Gastrocnemius medialis (tissue), 4 donors: ENCODE data around the gene RFXAP.

ENCODE experiments used
- POLR2A ChIP-seq, 2 donors: fragments of 450-650 bp; IDR thresholded peaks; one replicate each; pipeline ENCODE4 v1.6.1; 2017; ENCODE audit warnings: antibody characterized with exemption in 2 of 2, mild to moderate bottlenecking in 2 of 2, moderate library complexity in 2 of 2
- TF ChIP-seq, protein P1 (sequence below), 5 experiments: fragments of 450-650 bp in 3 of 5; fragments of 200-600 bp in 2 of 5; sonication (generic) in 2 of 5; IDR thresholded peaks in 4 of 5; conservative IDR thresholded peaks in 1 of 5; 1 replicate in 4 of 5; 2 replicates in 1 of 5; pipeline ENCODE4 v1.5.1; 2016 to 2019; ENCODE audit warnings: antibody characterized with exemption in 5 of 5, mild to moderate bottlenecking in 3 of 5, moderate library complexity in 3 of 5

DNA sequence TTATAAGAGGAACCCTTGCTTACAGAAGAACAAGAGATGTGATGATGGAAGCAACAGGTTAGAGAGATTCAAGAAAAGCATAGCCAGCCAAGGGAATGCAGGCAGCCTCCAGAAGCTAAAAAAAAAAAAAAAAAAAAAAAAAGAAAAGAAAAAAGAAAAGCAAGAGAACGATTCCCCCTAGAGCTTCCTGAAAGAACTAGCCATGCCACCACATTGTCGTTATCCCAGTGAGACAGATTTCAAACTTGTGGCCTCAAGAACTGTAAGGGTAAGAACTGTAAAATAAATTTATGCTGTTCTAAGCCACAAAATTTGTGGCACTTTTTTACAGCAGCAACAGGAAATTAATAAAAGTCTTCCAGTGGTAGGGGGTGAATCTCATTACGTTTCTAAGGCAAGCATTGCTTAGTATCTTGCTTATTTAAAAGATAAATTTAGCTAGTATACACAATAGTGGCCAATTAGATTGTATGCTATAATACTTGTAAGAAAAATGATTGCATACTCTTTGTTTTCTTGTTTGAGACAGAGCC, 21.8 kb downstream of the RFXAP start:
- TF ChIP-seq, protein P1, sequence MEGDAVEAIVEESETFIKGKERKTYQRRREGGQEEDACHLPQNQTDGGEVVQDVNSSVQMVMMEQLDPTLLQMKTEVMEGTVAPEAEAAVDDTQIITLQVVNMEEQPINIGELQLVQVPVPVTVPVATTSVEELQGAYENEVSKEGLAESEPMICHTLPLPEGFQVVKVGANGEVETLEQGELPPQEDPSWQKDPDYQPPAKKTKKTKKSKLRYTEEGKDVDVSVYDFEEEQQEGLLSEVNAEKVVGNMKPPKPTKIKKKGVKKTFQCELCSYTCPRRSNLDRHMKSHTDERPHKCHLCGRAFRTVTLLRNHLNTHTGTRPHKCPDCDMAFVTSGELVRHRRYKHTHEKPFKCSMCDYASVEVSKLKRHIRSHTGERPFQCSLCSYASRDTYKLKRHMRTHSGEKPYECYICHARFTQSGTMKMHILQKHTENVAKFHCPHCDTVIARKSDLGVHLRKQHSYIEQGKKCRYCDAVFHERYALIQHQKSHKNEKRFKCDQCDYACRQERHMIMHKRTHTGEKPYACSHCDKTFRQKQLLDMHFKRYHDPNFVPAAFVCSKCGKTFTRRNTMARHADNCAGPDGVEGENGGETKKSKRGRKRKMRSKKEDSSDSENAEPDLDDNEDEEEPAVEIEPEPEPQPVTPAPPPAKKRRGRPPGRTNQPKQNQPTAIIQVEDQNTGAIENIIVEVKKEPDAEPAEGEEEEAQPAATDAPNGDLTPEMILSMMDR (IDR thresholded peaks at IDR 0.05 in 4 of 5, conservative IDR thresholded peaks at IDR 0.05 in 1 of 5): no peak
- TF ChIP-seq POLR2A (IDR thresholded peaks at IDR 0.05): no peak
